Astrocyte (in vitro differentiated cells and primary cell): ENCODE data around the gene NUBP2. TPM values are rescaled to one million over a fixed set of nuclear protein-coding genes. Genes with fewer than 3 reads are reported as not detected.

Experiments
- DNase-seq: peaks from one replicate; pipeline ENCODE4 v3.0.0-alpha.2; 2010; ENCODE audit warnings: low read depth
- FAIRE-seq: peaks from 2 replicates; lab custom pipeline; 2011; peaks lifted over from hg19 to GRCh38; lab: Jason Lieb, UNC
- H2AFZ ChIP-seq: 2 replicates; pipeline ENCODE4 v1.6.0; 2012; ENCODE audit warnings: low read depth, low read length, inconsistent platforms
- H3K27ac ChIP-seq: 2 replicates; pipeline ENCODE4 v1.5.1; 2011; ENCODE audit warnings: low read depth, low read length, inconsistent platforms
- H3K27me3 ChIP-seq: 2 replicates; pipeline ENCODE4 v1.6.0; 2011; ENCODE audit warnings: low read length, inconsistent platforms; ENCODE audit not compliant: insufficient read depth
- H3K36me3 ChIP-seq: 2 replicates; pipeline ENCODE4 v1.5.1; 2011; ENCODE audit warnings: low read length, inconsistent platforms; ENCODE audit not compliant: insufficient read depth
- H3K4me1 ChIP-seq: 2 replicates; pipeline ENCODE4 v1.5.1; 2011; ENCODE audit warnings: low read length, inconsistent platforms; ENCODE audit not compliant: insufficient read depth
- H3K4me2 ChIP-seq: 2 replicates; pipeline ENCODE4 v1.6.0; 2012; ENCODE audit warnings: low read length, inconsistent platforms
- H3K4me3 ChIP-seq: 2 replicates; pipeline ENCODE4 v1.5.1; 2011; ENCODE audit warnings: low read depth, mild to moderate bottlenecking, low read length, inconsistent platforms; ENCODE audit not compliant: insufficient read depth
- H3K79me2 ChIP-seq: 2 replicates; pipeline ENCODE4 v1.6.0; 2012; ENCODE audit warnings: mild to moderate bottlenecking, low read length, inconsistent platforms; ENCODE audit not compliant: insufficient read depth
- H3K9ac ChIP-seq: 2 replicates; pipeline ENCODE4 v1.6.0; 2012; ENCODE audit warnings: mild to moderate bottlenecking, low read length, inconsistent platforms
- H3K9me3 ChIP-seq: 2 replicates; pipeline ENCODE4 v1.5.1; 2012; ENCODE audit warnings: low read depth, mild to moderate bottlenecking, low read length, inconsistent platforms; ENCODE audit not compliant: insufficient read depth
- H4K20me1 ChIP-seq: 2 replicates; pipeline ENCODE4 v1.6.0; 2012; ENCODE audit warnings: low read length, inconsistent platforms; ENCODE audit not compliant: insufficient read depth
- H3K27ac Mint-ChIP-seq: one replicate; pipeline ENCODE4 v1.8.0; 2021; ENCODE audit warnings: mild to moderate bottlenecking, mixed read lengths; ENCODE audit not compliant: unreplicated experiment
- H3K27me3 Mint-ChIP-seq: one replicate; pipeline ENCODE4 v1.8.0; 2021; ENCODE audit warnings: low read depth, mixed read lengths; ENCODE audit not compliant: unreplicated experiment
- H3K36me3 Mint-ChIP-seq: one replicate; pipeline ENCODE4 v1.8.0; 2021; ENCODE audit warnings: low read depth, mixed read lengths; ENCODE audit not compliant: unreplicated experiment
- H3K4me1 Mint-ChIP-seq: one replicate; pipeline ENCODE4 v1.8.0; 2021; ENCODE audit warnings: low read depth, mixed read lengths; ENCODE audit not compliant: unreplicated experiment
- H3K4me3 Mint-ChIP-seq: one replicate; pipeline ENCODE4 v1.8.0; 2021; ENCODE audit warnings: mild to moderate bottlenecking, moderate library complexity, mixed read lengths; ENCODE audit not compliant: unreplicated experiment
- H3K9me3 Mint-ChIP-seq: one replicate; pipeline ENCODE4 v1.8.0; 2021; ENCODE audit warnings: mild to moderate bottlenecking, mixed read lengths; ENCODE audit not compliant: unreplicated experiment
- CTCF ChIP-seq: IDR thresholded peaks from 2 replicates; pipeline ENCODE4 v1.5.1; 2011; ENCODE audit warnings: low read depth, mild to moderate bottlenecking, inconsistent platforms, low read length, moderate library complexity; ENCODE audit not compliant: insufficient read depth
- EZH2 ChIP-seq: IDR thresholded peaks from 2 replicates; pipeline ENCODE4 v1.6.1; 2012; ENCODE audit warnings: mild to moderate bottlenecking, low read length, inconsistent platforms; ENCODE audit not compliant: insufficient read depth
- total RNA-seq: library from RNA; stranded (reverse); gene quantifications from 2 replicates; pipeline ENCODE4 v1.2.1, GENCODE V29; 2021

Gene NUBP2
- total RNA-seq, 1 donor from 2014 or later = 41.4 TPM

- H4K20me1 ChIP-seq = peaks cover 73% of the 10 kb centered on the region
These were observed 47.9 kb upstream of the NUBP2 start for GRCh38 chr16:1734816-1735215.

GRCh38 chr16:1740234-1740633, 42.5 kb upstream of the NUBP2 start:
- Histone ChIP-seq H2AFZ (no peak overlapping the region), H3K4me1 (peaks cover 9% of the 10 kb centered on the region), H3K27me3 (no peaks in the 10 kb centered on the region), H3K4me3 (no peak overlapping the region), H3K9ac (no peak overlapping the region), H3K36me3 (peaks cover 5% of the 10 kb centered on the region), H3K79me2 (peaks cover 30% of the 10 kb centered on the region), H3K9me3 (peaks cover 18% of the 10 kb centered on the region), H4K20me1 (peaks cover 65% of the 10 kb centered on the region), H3K27ac (no peak overlapping the region), H3K4me2 (no peak overlapping the region)
- no peak for FAIRE-seq
- no peak for DNase-seq
- Mint-ChIP-seq H3K36me3 (no peaks in the 10 kb centered on the region), H3K27ac (no peak overlapping the region), H3K4me3 (no peak overlapping the region), H3K9me3 (no peaks in the 10 kb centered on the region), H3K4me1 (peaks cover 5% of the 10 kb centered on the region), H3K27me3 (no peaks in the 10 kb centered on the region)
- TF ChIP-seq EZH2 = no peak
- no peak for TF ChIP-seq CTCF

More at GRCh38 chr16:1734816-1735215, 47.9 kb upstream of the NUBP2 start:
- Histone ChIP-seq H3K27ac (no peak overlapping the region), H3K9ac (no peak overlapping the region), H3K9me3 (peaks cover 23% of the 10 kb centered on the region), H3K79me2 (peaks cover 40% of the 10 kb centered on the region), H3K27me3 (no peaks in the 10 kb centered on the region), H3K36me3 (peaks cover 5% of the 10 kb centered on the region), H3K4me1 (no peaks in the 10 kb centered on the region), H3K4me3 (no peak overlapping the region), H3K4me2 (no peak overlapping the region), H2AFZ (no peak overlapping the region)
- Mint-ChIP-seq H3K4me1 (no peaks in the 10 kb centered on the region), H3K36me3 (peaks cover 8% of the 10 kb centered on the region), H3K27ac (no peak overlapping the region), H3K27me3 (no peaks in the 10 kb centered on the region), H3K9me3 (no peaks in the 10 kb centered on the region), H3K4me3 (no peak overlapping the region)
- TF ChIP-seq CTCF (no peak), EZH2 (no peak)
- no peak for FAIRE-seq
- DNase-seq = no peak

DNA sequence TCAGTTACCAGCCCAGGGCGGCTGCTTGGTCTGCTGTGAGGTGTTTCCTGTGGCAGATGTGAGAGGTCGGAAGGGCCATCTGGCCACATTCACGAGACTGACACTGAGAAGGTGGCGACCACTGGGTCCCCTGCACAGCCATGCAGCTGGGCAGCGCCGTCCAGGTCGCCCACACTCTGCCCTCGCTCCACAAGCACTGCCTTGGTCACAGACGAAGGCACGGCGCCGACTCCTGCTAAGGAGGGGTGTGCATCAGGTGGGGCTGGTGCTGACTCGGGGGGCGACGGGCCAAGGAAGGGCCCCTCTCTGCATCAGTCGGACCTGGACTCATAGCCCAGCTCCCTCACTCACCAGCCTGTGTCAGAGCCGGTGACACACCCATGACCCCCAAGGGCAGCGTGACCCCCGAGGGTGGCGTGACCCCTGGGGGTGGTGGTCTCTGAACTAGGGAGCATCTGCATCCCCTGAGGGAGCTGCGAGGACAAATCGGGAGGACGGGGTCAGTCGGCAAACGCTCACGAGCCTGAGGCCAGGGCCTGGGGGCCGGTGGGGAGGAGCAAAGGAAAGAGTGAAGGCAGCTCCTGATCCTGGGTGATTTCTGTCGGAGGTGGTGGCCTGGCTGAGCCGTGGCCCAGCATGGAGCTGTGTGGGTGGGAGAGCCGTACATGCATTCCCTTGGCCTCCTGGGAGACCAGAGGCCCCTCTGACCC, 41.8 kb upstream of the NUBP2 start:
- no peak for FAIRE-seq
- H3K36me3 Mint-ChIP-seq = no peaks in the 10 kb centered on the region
- no peak overlapping the region for H3K27ac ChIP-seq

More for the DNA sequence above, 41.8 kb upstream of the NUBP2 start:
- no peak for DNase-seq
- peaks cover 12% of the 10 kb centered on the region for H3K9me3 ChIP-seq
- Mint-ChIP-seq H3K9me3 (no peaks in the 10 kb centered on the region), H3K27me3 (no peaks in the 10 kb centered on the region), H3K4me3 (no peak overlapping the region), H3K27ac (no peak overlapping the region), H3K4me1 (peaks cover 12% of the 10 kb centered on the region)
- H2AFZ ChIP-seq = no peak overlapping the region
- no peak overlapping the region for H3K9ac ChIP-seq
- no peaks in the 10 kb centered on the region for H3K27me3 ChIP-seq
- H3K36me3 ChIP-seq = peaks cover 4% of the 10 kb centered on the region
- H3K4me3 ChIP-seq = no peak overlapping the region
- peaks cover 58% of the 10 kb centered on the region for H4K20me1 ChIP-seq
- TF ChIP-seq EZH2 = no peak
- TF ChIP-seq CTCF = no peak
- H3K4me2 ChIP-seq = no peak overlapping the region
- H3K4me1 ChIP-seq = peaks cover 16% of the 10 kb centered on the region
- H3K79me2 ChIP-seq = peaks cover 23% of the 10 kb centered on the region
